Measurements from ENCODE around the gene ZMAT2.
A peak's percentile ranks its signal among the peaks of the same experiment; 100 is the strongest.
"Not testable (repeated sequence)": the region's sequence is repeated elsewhere in the genome, so short reads cannot be mapped to it uniquely, and the experiment has no call there.

ZMAT2 gene, protein sequence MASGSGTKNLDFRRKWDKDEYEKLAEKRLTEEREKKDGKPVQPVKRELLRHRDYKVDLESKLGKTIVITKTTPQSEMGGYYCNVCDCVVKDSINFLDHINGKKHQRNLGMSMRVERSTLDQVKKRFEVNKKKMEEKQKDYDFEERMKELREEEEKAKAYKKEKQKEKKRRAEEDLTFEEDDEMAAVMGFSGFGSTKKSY

DNA sequence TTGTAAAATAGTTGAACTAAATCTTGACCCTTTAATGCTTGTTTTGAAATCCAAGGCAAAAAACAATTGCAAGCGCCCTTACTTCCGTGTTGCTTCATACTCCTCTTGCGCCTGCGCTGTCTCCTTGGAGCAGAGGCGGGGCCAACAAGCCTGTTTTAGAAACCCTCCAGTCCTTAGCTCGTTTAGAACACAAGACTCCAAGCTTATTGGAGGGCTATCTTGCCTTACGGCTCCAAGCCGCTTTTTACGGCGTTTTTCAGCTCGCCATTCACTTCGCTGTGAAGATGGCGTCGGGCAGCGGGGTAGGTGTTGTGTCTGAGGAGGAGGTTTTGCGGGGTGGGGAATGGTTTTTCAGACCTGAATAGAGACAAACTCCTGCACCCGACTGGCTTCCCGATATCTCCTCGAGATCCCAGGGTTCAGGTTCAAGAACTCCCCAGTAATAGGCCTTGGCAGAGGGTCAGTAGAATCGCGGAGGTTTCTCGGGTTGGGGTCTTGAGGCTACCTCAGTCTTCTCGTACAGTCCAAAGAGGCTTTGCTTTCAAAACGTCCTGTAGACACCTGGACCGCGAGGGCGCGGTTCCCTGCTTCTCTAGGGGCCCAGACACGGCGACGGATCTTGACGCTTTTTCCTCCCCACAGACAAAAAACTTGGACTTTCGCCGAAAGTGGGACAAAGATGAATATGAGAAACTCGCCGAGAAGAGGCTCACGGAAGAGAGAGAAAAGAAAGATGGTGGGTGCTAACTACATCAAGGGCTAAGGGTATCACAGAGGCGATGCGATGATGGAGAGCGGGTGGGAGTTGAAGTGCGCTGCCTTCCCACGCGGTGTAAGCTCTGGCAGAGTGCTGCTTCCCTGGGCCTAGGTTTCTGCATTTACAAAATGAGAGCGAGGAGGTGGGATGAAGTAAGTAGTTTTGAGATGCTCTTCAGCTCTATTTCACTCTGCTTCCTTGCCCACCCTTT, at the start of gene ZMAT2:
Gene ZMAT2 (plus strand): TSS at position 271 of the 968 bp plus-strand sequence. CDS start 14 bp downstream, at position 285.
- DNase-seq (ENCODE audit: low spot score) = peak; percentile 95

DNA sequence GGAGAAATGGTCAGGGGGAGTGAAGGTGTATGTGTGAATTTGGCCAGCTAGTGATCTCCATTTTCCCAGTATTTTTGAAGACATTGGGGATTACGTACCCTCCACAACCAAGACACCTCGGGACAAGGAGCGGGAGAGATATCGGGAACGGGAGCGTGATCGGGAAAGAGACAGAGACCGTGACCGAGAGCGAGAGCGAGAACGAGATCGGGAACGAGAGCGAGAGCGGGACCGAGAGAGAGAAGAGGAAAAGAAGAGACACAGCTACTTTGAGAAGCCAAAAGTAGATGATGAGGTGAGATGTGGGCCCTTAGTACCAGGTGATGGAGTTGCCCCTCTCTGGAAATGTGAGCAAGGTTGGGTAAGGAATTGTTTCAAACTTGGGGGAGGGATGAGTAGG, 41.4 kb upstream of the ZMAT2 start:
- DNase-seq (ENCODE audit: low spot score) = no peak

DNA sequence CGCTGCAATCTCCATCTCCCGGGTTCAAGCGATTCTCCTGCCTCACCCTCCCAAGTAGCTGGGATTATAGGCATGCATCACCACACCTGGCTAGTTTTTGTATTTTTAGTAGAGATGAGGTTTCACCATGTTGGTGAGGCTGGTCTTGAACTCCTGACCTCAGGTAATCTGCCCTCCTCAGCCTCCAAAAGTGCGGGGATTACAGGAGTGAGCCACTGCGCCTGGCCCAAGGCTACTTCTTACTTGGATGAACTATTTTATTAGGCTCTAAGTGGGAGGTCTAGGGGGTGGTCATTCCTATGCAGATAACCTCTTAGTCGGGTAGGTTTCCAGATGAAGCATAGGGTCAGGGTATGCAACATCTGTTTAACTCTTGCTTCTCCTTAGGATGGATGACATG, 39.9 kb upstream of the ZMAT2 start:
- DNase-seq (ENCODE audit: low spot score) = not testable (repeated sequence)

DNA sequence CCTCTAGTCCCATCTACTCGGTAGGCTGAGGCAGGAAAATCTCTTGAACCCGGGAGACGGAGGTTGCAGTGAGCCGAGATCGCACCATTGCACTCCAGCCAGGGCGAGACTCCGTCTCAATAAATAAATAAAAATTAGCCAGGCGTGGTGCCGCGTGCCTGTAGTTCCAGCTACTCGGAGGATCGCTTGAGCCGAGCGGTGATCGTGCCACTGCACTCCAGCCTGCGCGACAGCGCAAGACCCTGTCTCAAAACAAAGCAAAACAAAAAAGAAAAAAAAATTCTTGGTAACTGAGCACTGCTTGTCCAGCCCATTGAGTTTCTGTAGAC, 36.3 kb upstream of the ZMAT2 start:
- no peak for DNase-seq (ENCODE audit: low spot score)

DNA sequence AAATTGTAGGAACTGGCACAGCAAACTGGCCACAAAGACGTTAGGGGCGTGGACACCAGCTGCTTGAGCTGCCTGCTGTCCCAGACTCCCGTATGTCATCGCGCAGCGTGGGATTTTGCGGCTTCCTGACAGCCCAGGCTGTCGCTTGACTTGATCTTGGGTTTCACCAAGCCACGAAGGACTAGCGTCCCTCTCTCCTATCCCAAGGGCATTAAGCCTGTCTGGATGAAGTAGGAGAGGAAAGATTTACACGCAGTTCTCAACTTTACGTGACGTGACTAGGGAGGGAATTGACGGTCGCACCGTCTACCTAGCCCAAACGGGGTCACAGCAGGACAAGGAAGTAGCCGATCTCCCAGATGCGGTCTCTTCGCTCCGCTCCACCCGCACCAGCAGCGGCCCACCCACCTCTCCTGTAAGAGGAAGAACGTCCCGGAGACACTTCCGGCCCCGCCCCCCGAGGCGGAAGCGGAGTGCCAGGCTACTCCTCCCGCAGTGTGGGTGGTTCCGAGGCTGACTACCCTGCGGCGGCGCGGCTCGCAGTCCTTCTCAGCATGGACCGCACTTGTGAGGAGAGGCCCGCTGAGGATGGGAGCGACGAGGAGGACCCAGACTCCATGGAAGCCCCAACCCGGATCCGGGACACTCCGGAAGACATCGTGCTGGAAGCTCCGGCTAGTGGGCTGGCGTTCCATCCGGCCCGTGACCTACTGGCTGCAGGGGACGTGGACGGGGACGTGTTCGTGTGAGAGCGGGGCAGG, 35.7 kb upstream of the ZMAT2 start, which contains the start of gene WDR55:
Gene WDR55 (plus strand): TSS at position 546 of the 761 bp plus-strand sequence. CDS start 9 bp downstream, at position 555.
- peak; percentile 91 for DNase-seq (ENCODE audit: low spot score)

DNA sequence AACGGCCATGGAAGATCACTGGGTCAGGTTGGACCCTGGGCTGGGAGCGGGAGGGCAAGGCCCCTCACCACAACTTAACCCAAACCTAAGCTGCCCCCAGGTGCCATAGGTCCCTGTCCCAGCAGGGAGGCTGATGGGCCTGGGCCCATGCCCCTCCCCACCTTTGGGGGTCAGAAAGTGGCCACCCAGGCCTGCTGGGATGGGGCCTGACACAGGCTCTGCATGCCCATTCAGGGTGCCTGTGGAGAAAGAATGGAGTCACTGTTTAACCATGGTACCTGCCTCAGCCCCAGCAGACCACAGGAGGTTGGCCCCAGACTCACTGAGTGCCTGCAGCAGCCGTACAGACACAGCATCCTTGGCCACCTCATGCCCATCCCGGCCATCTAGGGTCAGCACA, 29.2 kb upstream of the ZMAT2 start:
- not testable (repeated sequence) for DNase-seq (ENCODE audit: low spot score)

DNA sequence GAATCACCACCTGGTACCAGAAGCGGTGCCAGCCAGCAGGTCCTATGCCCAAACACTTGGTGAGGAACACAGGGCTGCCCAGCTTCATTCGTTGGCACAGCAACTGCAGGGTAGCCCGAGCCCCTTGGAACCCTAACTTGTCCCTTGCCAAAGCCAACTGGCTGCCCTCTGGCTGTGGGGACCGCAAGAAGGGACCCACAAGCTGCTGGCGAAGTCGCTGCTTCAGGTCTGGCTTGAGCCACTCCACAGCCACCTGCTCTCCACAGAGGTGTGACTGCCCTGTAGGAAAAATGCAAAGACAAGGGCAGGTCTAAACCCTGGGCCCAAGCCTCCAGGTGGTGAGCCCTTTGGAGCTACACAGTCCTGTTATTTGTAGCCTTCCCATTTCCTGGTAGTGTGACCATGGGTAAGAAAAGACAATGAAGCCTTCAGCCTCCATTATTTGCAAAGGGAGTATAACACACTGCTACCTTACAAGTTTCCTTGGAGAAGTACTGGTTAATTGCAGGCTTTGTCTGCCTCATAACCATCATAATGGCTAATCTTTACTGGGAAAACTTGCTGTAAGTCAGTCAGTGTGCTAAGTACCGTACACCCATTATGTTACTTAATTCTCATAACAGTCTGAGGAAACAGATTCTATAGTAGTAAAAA, 28.6 kb upstream of the ZMAT2 start:
- no peak for DNase-seq (ENCODE audit: low spot score)

DNA sequence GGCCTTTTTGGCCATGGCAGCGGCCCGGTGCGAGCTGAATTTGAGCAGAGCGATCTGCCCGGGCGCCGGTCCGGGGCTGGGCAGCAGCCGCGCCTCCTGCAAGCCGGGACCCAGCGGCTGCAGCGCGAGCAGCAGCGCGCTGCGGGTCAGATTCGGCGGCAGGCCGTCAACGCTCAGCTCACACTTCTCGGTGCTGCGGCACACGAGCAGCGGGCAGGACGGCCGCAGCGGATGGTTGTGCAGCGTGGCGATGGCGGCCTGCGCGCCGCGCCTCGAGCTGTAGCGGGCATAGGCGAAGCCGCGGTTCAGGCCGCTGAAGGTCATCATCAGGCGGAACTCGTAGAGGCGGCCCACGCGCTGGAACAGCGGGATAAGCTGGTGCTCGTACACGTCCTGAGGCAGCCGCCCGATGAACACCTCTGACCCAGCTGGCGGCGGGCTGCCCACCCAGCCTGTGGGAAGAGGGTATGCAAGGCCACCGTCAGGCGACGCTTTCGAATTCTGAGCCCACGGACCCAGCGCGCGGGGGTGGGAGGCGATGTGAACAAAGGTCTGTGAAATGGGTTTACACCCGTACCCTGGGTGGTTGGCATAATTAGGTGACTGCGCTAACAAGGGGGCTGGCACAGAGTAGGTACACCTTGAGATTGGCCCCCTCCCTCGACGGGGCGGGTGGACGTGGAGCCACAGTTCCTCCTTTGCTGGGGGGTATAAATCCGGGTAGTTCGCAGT, 27.6 kb upstream of the ZMAT2 start:
- DNase-seq (ENCODE audit: low spot score) = no peak

DNA sequence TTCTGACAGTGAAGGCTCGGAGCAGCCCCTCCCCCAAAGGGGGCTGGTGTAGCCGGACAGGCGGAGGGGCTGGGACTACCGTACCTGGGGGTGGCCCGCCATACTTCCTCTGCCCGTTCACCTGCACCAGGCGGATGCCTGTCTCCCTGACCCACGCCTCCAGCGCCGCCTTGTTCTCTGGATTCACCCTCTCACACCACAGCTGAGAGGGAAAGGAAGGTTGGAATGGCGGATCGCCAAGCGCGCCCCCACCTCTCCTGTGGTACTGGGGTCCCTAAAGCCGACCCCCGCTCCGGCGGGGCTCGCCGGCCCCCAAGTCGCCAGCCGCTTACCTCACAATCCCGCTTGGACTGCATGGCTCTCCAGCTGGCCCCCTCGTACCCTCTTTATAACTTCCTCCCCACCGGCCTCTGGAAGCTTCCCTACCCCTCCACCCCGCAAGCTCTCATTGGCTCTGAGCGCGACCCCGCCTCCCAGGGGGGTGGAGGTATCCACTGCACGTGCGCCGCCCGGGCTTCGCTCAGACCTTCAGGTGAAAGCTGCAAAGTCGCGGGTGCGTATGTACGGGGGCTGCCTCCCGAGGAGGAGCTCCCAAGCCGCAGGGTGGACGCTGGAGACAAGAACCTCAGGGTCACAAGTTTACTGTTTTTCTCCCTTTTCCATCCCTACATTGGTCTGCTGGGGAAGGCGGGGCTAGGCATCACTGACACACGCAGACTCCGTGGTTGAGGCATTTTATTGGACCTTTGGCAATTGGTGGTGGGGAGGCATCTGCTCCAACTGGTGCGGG, 26.9 kb upstream of the ZMAT2 start, which contains the start of gene DND1:
Gene DND1 (minus strand): TSS at position 390 of the 790 bp plus-strand sequence. CDS start 34 bp downstream, at position 356.
- no peak for DNase-seq (ENCODE audit: low spot score)

DNA sequence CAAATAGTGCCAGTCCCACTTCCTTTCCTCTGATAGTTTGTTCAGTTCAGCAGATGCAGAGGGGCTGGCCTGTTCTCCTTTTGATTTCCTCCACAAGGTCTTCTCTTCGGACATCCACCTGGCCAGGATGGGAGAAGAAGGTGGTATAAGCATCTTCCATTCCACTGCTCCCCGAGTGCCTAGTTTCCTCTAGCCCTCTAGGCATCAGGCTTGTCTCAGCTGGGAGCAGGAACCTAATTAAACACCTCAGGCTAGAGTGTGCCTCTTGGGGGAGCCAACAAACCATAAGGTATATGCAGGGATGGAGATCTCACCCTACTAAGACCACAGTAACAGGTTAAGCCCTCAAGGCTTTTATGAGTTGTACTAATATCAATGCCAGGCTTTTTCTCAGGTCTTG, 26.0 kb upstream of the ZMAT2 start:
- DNase-seq (ENCODE audit: low spot score) = no peak

DNA sequence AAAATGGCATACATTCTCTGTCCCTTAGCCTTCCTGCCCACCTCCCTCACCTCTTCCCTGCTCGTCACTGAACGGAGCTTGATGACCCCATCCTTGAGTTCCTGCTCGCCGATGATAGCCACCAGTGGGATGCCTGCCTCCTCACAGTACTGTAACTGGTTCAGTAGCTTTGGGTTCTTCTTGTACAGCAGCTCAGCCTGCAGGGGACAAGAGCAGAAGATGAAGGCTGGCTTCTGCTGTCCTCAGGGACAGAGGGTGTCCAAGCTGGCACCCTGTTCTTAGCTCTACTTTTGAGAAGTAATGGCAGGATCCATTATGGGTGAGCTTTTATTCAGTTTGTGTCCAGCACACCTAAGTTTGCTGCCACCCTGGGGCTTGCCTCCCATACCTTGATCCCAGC, 25.6 kb upstream of the ZMAT2 start:
- no peak for DNase-seq (ENCODE audit: low spot score)

DNA sequence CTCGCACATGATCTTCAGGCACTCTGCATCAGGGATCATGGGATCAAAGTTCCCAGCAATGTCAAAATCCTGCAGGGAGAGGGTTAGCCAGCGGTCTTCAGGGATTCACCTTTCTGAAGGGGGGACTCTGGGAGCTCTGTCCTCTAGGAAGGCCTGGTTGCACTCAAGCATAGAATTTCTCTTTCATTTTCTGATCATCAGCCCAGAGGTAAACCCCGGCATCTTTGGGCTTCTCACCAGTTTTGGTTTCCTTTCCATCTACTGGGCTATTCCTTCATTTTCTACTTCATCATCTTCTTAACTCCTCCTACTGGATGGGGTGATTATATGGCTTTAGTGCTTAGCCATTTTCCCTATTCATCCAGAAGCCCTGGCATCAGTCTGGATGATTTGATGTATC, 22.3 kb upstream of the ZMAT2 start:
- no peak for DNase-seq (ENCODE audit: low spot score)

DNA sequence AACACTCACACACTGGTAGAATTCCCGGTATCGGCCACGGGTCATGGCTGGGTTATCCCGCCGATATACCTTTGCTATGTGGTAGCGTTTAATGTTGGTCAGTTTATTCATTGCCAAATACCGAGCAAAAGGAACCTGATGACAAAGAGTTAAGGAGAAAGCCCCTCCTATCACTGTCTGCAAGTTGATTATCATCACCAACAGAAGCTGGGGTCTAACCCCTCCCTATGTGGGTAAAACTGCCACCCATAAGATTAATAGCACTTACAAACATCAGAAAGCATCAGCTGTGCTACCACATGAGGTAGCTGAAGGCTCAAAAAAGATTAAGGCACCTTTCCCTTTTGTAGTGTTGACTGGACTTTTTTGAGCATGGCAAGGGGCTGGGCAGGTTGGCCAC, 21.3 kb upstream of the ZMAT2 start:
- no peak for DNase-seq (ENCODE audit: low spot score)

DNA sequence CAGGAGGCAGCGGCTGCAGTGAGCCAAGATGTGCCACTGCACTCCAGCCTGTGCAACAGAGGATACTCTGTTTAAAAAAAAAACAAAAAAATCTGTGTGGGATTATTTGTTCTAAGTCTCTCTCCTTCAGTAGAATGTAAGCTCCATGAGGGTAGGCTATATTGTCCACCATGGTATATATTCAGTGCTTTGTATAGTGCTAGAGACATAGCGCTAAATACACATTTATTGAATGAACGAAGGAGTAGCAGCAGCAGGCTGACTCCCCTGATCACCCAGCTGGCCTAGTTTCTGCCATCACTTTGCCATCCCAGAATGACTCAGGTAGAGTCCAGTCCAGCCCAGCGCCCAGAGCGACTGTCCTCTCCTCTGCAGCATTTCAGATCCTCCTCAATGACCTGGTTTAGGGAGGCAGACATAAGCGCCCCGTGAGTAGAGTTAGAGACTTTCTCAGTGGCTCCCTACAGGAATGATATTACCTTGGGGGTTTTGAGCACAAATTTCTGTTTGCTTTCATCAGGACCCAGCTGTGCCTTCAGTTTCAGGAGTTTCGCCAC, 9.8 kb upstream of the ZMAT2 start:
- DNase-seq (ENCODE audit: low spot score) = peak; percentile 8

DNA sequence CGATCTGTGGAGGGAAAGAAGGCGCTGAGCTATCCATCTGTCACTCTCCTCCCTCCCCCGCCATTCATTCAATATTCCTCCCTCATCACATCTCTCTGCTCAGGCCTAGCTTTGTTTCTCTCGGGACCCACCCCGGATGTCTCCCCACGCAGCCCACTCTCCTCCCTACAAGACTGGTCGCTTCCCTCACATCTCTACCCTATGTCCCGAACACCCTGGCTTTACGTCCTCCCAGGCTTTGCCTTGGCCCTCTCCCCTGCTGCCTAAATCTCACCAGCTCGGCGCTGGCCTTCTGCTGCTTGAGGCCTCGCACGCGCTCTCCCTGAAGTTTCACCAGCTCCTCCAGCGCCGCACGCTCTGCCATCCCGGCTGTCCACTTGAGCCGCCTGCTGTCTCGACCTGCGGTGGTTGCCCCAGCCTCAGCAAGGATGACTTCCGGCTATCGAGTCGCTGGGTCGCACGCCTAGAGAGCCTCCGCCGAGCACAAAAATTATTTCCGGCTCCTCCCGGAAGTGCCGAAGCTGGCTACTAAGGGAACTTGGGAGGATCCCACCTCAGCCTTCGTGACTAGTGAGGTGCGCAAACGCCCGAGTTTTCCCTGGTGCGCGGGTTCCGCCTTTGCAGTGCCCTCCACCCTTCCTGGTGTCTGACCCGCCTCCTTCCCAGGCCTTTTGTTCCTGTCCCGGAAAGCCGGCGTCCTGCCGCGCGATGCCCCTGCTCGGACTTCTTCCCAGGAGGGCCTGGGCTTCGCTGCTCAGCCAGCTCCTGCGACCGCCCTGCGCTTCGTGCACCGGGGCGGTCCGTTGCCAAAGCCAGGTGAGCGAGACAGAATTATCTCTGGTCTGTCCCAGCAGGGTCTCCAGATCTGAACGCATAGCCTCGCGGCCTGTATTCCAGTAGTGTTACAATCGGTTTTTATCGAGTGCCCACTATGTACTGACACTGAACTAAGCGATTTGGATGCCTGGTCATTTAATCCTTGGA, 9.0 kb upstream of the ZMAT2 start, which contains the start of the genes HARS1 and HARS2:
Gene HARS1 (minus strand): TSS at position 430 of the 984 bp plus-strand sequence. CDS start 66 bp downstream, at position 364.
Gene HARS2 (plus strand): TSS at position 515 of the 984 bp plus-strand sequence. CDS start 194 bp downstream, at position 709.
- DNase-seq (ENCODE audit: low spot score) = peak; percentile 96

DNA sequence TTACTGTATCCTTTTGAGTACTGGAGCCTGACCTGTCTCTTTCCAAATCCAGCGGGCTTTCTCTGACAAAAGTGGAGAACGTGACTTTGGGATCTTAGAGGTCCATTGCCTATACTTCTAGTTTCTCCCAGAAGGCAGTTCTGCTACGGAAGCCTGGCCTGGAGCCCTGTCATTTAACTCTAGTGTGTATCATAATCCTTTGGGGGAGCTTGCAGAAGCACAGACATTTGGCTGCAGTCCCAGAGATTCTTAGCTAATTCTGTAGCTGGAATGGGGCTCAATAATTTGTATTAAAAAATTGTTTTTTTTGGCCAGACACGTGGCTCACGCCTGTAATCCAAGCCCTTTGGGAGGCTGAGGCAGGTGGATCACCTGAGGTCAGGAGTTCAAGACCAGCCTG, 6.0 kb upstream of the ZMAT2 start:
- DNase-seq (ENCODE audit: low spot score) = no peak

DNA sequence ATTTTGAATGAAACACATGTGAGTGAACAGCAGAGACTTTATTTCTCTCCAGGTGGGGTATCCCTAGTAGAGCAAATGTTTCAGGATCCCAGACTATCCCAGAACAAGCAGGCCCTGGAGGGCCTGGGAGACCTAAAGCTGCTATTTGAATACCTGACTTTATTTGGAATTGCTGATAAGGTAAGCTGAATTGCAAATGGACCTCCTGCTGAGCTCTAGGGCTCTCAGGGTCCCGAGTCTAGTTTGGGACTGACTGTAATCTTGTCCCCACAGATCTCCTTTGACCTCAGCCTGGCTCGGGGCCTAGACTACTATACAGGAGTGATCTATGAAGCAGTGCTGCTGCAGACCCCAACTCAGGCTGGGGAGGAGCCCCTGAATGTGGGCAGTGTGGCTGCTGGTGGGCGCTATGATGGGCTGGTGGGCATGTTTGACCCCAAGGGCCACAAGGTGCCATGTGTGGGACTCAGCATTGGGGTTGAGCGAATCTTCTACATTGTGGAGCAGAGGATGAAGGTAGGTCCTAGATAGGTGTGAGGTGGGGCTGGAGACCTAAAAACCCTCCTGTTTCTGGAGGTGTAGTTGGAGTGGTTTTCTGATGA, 3.3 kb upstream of the ZMAT2 start:
- no peak for DNase-seq (ENCODE audit: low spot score)

DNA sequence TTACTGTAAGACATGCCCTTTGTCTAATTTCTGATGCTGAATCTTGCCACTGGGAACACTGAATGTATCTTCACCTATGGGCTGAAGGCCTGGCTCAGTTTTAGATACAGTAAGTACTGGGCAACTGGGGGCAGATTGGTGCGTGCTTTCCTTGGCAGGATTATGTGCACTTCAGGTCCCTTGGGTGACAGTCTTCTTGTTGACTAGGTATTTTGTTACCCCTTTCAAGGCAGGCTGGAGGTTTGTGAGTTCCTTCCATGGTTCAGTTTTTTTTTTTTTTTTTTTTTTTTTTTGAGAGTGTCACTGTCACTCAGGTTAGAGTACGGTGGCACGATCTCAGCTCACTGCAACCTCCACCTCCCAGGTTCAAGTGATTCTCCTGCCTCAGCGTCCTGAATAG, 7.6 kb downstream of the ZMAT2 start:
- no peak for DNase-seq (ENCODE audit: low spot score)
